GM12892 (cell line): ENCODE measurements around the gene RAD51D.

Experiments used
- POLR2A ChIP-seq: IDR thresholded peaks from 2 replicates; pipeline ENCODE4 v1.6.1; 2011; ENCODE audit warnings: low read depth, low read length, control low read depth
- POLR2AphosphoS5 ChIP-seq: IDR thresholded peaks from 2 replicates; pipeline ENCODE4 v1.6.1; 2011; ENCODE audit warnings: low read depth, low read length, control low read depth
- TAF1 ChIP-seq: IDR thresholded peaks from 2 replicates; pipeline ENCODE4 v1.6.1; 2011; ENCODE audit warnings: low read depth, mild to moderate bottlenecking, control low read depth, low read length, borderline replicate concordance

DNA sequence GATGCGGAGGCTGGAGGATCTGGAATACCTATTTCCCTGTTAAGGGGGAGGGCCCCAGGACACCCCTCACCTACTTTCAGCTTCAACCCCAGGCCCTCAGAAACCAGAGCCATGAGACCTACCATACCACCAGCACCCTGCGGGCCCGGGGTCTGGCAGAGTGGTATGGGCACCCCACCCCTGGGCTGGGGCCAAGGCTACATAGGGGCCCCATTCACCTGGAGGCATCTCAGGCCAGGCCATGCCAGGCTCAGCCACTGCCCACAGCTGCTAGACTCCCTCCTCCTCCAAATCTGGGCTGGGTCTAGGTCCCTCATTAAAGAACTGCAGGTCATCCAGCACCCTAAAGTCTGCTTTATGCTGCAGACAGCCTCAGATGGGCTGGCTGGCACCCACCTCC, 10.7 kb upstream of the RAD51D start:
- TF ChIP-seq POLR2A, result no peak; the same call in 1 of the 2 replicates
- peak; percentile 48 for TF ChIP-seq POLR2AphosphoS5
- no peak for TF ChIP-seq TAF1
